ENCODE results near the gene PALLD.

PALLD gene

DNA sequence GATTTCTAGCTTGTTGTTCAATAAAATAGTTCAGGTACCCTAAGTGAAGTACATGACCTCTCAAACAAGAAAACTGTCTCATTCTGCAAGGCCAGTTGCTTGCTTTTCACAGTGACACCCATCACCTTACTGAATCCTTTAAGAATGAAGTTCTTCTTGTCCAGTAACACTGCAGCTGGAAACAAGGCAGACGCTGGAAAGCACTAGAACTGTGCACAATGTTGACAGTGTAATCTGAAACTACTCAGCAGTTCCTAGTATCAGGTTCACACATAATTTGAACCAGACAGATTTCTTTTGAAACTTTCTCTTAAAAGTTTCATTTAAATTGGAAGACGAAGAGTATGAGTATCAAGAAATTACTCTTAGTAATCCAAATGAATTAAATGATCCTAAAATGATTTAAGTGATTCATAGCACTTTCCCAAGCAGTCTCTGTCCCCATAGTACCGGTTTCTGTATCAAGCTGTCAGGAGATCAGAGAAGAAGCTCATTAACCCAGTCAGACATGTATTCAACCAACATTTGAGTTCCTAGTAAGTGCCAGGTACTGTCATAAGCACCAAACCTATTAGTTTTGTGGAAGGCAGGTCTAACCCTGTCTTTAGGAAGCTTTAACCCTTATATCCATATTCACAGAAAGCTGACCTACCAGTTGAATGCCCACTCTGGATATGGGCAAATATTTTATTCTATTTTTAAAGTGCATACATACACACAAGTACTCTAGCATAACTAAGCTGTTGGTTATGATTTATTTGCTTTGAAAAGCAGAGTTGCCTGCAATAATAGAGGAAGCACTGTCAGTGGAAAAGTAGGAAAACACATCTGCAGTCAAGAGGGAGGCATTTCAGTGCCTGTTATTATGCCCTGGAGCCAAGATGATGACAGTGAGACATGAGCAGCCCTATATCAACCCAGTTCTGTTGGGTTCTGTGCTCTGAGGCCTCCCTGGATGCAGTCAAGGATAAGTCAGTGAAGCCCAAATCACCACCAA is 63.6 kb downstream of the PALLD start:
- no peak overlapping the region for H3K4me3 ChIP-seq (ENCODE audit: control insufficient read depth, low read depth, low read length)
- DNase-seq (ENCODE audit: low read depth), result no peak
- TF ChIP-seq, protein P1, sequence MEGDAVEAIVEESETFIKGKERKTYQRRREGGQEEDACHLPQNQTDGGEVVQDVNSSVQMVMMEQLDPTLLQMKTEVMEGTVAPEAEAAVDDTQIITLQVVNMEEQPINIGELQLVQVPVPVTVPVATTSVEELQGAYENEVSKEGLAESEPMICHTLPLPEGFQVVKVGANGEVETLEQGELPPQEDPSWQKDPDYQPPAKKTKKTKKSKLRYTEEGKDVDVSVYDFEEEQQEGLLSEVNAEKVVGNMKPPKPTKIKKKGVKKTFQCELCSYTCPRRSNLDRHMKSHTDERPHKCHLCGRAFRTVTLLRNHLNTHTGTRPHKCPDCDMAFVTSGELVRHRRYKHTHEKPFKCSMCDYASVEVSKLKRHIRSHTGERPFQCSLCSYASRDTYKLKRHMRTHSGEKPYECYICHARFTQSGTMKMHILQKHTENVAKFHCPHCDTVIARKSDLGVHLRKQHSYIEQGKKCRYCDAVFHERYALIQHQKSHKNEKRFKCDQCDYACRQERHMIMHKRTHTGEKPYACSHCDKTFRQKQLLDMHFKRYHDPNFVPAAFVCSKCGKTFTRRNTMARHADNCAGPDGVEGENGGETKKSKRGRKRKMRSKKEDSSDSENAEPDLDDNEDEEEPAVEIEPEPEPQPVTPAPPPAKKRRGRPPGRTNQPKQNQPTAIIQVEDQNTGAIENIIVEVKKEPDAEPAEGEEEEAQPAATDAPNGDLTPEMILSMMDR (IDR thresholded peaks at IDR 0.05; ENCODE audit: control insufficient read depth, insufficient read depth, low read depth, low read length, missing control alignments), result no peak

- no peak overlapping the region for H3K4me3 ChIP-seq (ENCODE audit: control insufficient read depth, low read depth, low read length)
- TF ChIP-seq, protein P1 (IDR thresholded peaks at IDR 0.05; ENCODE audit: control insufficient read depth, insufficient read depth, low read depth, low read length, missing control alignments), result no peak
- DNase-seq (ENCODE audit: low read depth), result no peak
Observed at GRCh38 chr4:168562041-168562571, 65.3 kb downstream of the PALLD start.

- DNase-seq (ENCODE audit: low read depth), result no peak
- no peak overlapping the region for H3K4me3 ChIP-seq (ENCODE audit: control insufficient read depth, low read depth, low read length)
- TF ChIP-seq, protein P1 (IDR thresholded peaks at IDR 0.05; ENCODE audit: control insufficient read depth, insufficient read depth, low read depth, low read length, missing control alignments), result no peak
Observed at GRCh38 chr4:168564023-168564422, 67.2 kb downstream of the PALLD start.

DNA sequence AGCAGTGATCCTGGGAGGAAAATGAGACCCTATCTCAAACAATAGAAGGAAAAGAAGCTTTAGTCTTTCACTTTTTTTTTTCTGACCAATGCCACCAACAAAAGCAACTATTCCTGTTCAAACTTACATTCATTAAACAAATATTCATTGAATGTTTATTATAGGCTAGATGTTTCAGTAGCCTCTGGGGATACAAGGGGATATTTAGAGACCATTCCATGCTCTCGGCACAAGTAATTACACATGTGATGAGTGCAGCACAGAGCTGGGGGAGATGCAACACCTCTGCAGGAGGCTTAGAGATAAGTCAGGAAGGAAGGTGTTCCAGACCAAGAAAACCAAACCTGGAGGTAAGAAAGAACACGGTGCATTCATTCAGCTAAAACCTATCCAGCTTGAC is 68.3 kb downstream of the PALLD start:
- no peak for DNase-seq (ENCODE audit: low read depth)
- no peak overlapping the region for H3K4me3 ChIP-seq (ENCODE audit: control insufficient read depth, low read depth, low read length)
- TF ChIP-seq, protein P1 (IDR thresholded peaks at IDR 0.05; ENCODE audit: control insufficient read depth, insufficient read depth, low read depth, low read length, missing control alignments), result no peak

- H3K4me3 ChIP-seq (ENCODE audit: control insufficient read depth, low read depth, low read length), result no peak overlapping the region
- TF ChIP-seq, protein P1 (IDR thresholded peaks at IDR 0.05; ENCODE audit: control insufficient read depth, insufficient read depth, low read depth, low read length, missing control alignments), result no peak
- no peak for DNase-seq (ENCODE audit: low read depth)
Observed at GRCh38 chr4:168566726-168567125, 69.9 kb downstream of the PALLD start.

DNA sequence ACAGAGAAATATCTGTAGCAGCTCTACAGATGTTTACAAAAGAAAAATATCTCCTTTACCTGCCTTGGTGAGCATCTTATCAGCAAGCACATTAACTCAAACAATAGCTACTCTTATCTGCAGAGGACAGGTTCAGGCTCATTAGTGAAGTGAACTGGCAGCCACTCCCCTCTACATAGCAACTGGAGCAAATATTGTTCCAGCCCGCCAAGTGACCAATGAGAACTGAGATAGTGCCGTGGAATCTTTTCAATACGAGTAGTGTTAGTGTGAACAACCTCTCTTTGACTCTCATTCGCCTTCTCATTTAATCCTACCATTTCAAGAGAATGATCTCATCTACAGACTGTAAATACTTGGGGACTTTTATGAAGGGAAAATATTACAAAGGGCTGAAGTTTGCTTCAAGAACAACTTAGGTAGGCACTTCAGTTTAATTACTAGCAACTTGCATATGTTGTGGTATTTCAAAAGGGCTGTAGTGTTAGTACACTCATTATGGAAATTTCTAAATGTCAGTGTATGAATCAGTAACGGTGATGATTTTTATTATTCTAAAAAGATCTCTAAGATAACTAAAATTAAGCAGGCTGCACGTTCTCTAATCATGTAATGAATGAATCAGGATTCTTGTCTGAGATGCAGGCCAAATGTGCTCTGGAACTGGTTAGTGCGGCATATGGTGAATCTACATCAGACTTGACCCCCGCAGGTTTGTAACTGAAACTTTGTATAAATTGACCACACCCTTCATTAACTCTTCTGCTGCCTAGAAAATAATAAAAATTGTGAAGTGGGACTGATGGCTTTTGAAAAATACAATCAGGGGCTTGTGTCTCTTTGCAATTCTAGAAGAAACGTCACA is 72.4 kb downstream of the PALLD start:
- H3K4me3 ChIP-seq (ENCODE audit: control insufficient read depth, low read depth, low read length), result no peak overlapping the region
- DNase-seq (ENCODE audit: low read depth), result no peak
- TF ChIP-seq, protein P1 (IDR thresholded peaks at IDR 0.05; ENCODE audit: control insufficient read depth, insufficient read depth, low read depth, low read length, missing control alignments), result no peak
